Measurements from ENCODE around the gene PTPN4. TPM values are rescaled to one million over a fixed set of nuclear protein-coding genes. Genes with fewer than 3 reads are reported as not detected.

The PTPN4 gene
- total and polyA plus RNA-seq, 4 donors: 4.2 to 70.7 (median 27.0) TPM

- TF ChIP-seq, protein P1, sequence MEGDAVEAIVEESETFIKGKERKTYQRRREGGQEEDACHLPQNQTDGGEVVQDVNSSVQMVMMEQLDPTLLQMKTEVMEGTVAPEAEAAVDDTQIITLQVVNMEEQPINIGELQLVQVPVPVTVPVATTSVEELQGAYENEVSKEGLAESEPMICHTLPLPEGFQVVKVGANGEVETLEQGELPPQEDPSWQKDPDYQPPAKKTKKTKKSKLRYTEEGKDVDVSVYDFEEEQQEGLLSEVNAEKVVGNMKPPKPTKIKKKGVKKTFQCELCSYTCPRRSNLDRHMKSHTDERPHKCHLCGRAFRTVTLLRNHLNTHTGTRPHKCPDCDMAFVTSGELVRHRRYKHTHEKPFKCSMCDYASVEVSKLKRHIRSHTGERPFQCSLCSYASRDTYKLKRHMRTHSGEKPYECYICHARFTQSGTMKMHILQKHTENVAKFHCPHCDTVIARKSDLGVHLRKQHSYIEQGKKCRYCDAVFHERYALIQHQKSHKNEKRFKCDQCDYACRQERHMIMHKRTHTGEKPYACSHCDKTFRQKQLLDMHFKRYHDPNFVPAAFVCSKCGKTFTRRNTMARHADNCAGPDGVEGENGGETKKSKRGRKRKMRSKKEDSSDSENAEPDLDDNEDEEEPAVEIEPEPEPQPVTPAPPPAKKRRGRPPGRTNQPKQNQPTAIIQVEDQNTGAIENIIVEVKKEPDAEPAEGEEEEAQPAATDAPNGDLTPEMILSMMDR (IDR thresholded peaks at IDR 0.05; ENCODE audit: control extremely low read depth, extremely low read depth): no peak
- no peaks in the 10 kb centered on the region for H3K27me3 ChIP-seq (ENCODE audit: control insufficient read depth in 3 of 3, insufficient read depth in 3 of 3, low read length in 2 of 3)
- no peak overlapping the region for H3K4me3 ChIP-seq
- H3K9ac ChIP-seq (ENCODE audit: insufficient read depth in 1 of 2, low read length in 2 of 2): no peak overlapping the region
- no peak overlapping the region for H3K27ac ChIP-seq (ENCODE audit: low read depth in 1 of 2, low read length in 1 of 2)
- ATAC-seq (ENCODE audit: insufficient read depth, low FRiP score): no peak
- DNase-seq: no peak
- H3K36me3 ChIP-seq (ENCODE audit: control insufficient read depth in 4 of 4, insufficient read depth in 4 of 4, low read length in 4 of 4): no peaks in the 10 kb centered on the region
- WGBS, 2 donors: 92 to 93% methylated on average over 6 of the region's 6 CpGs
- peaks cover 0 to 4% (median 0%) of the 10 kb centered on the region in 5 donors for H3K4me1 ChIP-seq (ENCODE audit: control insufficient read depth in 5 of 5, insufficient read depth in 5 of 5, low read length in 5 of 5)
- no peaks in the 10 kb centered on the region for H3K9me3 ChIP-seq (ENCODE audit: control insufficient read depth in 4 of 4, insufficient read depth in 3 of 4, low read length in 3 of 4)
These were observed 43.4 kb upstream of the PTPN4 start for GRCh38 chr2:119716284-119716672.

GRCh38 chr2:119718501-119719260, 41.0 kb upstream of the PTPN4 start:
- WGBS, 2 donors: 70 to 85% methylated on average over 12 of the region's 12 CpGs
- Histone ChIP-seq H3K4me3 (no peak overlapping the region), H3K9ac (ENCODE audit: insufficient read depth in 1 of 2, low read length in 2 of 2) (no peak overlapping the region), H3K27ac (ENCODE audit: low read depth in 1 of 2, low read length in 1 of 2) (no peak overlapping the region), H3K9me3 (ENCODE audit: control insufficient read depth in 4 of 4, insufficient read depth in 3 of 4, low read length in 3 of 4) (no peaks in the 10 kb centered on the region), H3K36me3 (ENCODE audit: control insufficient read depth in 4 of 4, insufficient read depth in 4 of 4, low read length in 4 of 4) (no peaks in the 10 kb centered on the region), H3K27me3 (ENCODE audit: control insufficient read depth in 3 of 3, insufficient read depth in 3 of 3, low read length in 2 of 3) (no peaks in the 10 kb centered on the region), H3K4me1 (ENCODE audit: control insufficient read depth in 5 of 5, insufficient read depth in 5 of 5, low read length in 5 of 5) (peaks cover 0 to 6% (median 0%) of the 10 kb centered on the region in 5 donors)
- TF ChIP-seq, protein P1 (IDR thresholded peaks at IDR 0.05; ENCODE audit: control extremely low read depth, extremely low read depth): no peak
- DNase-seq: peak in 1 of 3 donors; percentile 46
- no peak for ATAC-seq (ENCODE audit: insufficient read depth, low FRiP score)

DNA sequence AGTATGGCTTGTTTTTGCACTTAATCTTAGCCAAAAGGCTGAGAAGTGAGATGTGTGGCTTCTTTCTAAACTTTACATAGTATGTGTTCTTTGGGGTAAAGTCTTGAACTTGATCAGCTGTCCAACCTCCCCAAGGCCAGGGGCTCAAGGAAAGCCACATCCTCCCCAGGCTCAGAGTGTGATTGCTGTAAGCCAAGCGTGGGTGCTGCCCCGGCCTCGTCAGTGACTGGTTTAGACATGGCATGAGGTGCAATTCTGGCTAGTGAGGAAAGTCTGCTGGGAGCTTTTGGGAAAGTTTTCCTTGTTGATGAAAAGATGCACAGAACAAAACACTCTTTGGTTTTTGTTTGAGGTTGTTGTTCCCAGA, 40.5 kb upstream of the PTPN4 start:
- DNase-seq: no peak
- no peaks in the 10 kb centered on the region for H3K27me3 ChIP-seq (ENCODE audit: control insufficient read depth in 3 of 3, insufficient read depth in 3 of 3, low read length in 2 of 3)
- WGBS, 2 donors: 86 to 88% methylated on average over 3 of the region's 3 CpGs
- TF ChIP-seq, protein P1 (IDR thresholded peaks at IDR 0.05; ENCODE audit: control extremely low read depth, extremely low read depth): no peak
- no peak for ATAC-seq (ENCODE audit: insufficient read depth, low FRiP score)
- H3K9me3 ChIP-seq (ENCODE audit: control insufficient read depth in 4 of 4, insufficient read depth in 3 of 4, low read length in 3 of 4): no peaks in the 10 kb centered on the region
- no peak overlapping the region for H3K4me3 ChIP-seq
- H3K9ac ChIP-seq (ENCODE audit: insufficient read depth in 1 of 2, low read length in 2 of 2): no peak overlapping the region
- no peak overlapping the region for H3K27ac ChIP-seq (ENCODE audit: low read depth in 1 of 2, low read length in 1 of 2)
- no peaks in the 10 kb centered on the region for H3K36me3 ChIP-seq (ENCODE audit: control insufficient read depth in 4 of 4, insufficient read depth in 4 of 4, low read length in 4 of 4)
- H3K4me1 ChIP-seq (ENCODE audit: control insufficient read depth in 5 of 5, insufficient read depth in 5 of 5, low read length in 5 of 5): peaks cover 0 to 6% (median 0%) of the 10 kb centered on the region in 5 donors
